Neural cell (in vitro differentiated cells): ENCODE measurements around the gene MTFR2.

Experiments used
- CTCF ChIP-seq: fragments of 450-650 bp; IDR thresholded peaks from 2 replicates; pipeline ENCODE4 v1.5.1; 2014; ENCODE audit warnings: antibody characterized with exemption, mild to moderate bottlenecking, moderate library complexity; ENCODE audit not compliant: poor library complexity, severe bottlenecking
- MXI1 ChIP-seq: fragments of 450-650 bp; conservative IDR thresholded peaks from 2 replicates; pipeline ENCODE4 v1.6.1; 2014; ENCODE audit warnings: antibody characterized with exemption, mild to moderate bottlenecking; ENCODE audit not compliant: poor library complexity, severe bottlenecking
- POLR2AphosphoS5 ChIP-seq: IDR thresholded peaks from 2 replicates; pipeline ENCODE4 v1.6.1; 2012
- SMC3 ChIP-seq: fragments of 450-650 bp; conservative IDR thresholded peaks from 2 replicates; pipeline ENCODE4 v1.6.1; 2014; ENCODE audit warnings: antibody characterized with exemption, mild to moderate bottlenecking, moderate library complexity; ENCODE audit not compliant: poor library complexity
- TF ChIP-seq, protein P1 (sequence below): IDR thresholded peaks from 2 replicates; pipeline ENCODE4 v1.6.1; 2012; ENCODE audit warnings: borderline replicate concordance

- TF ChIP-seq MXI1 = no peak
- TF ChIP-seq, protein P1, sequence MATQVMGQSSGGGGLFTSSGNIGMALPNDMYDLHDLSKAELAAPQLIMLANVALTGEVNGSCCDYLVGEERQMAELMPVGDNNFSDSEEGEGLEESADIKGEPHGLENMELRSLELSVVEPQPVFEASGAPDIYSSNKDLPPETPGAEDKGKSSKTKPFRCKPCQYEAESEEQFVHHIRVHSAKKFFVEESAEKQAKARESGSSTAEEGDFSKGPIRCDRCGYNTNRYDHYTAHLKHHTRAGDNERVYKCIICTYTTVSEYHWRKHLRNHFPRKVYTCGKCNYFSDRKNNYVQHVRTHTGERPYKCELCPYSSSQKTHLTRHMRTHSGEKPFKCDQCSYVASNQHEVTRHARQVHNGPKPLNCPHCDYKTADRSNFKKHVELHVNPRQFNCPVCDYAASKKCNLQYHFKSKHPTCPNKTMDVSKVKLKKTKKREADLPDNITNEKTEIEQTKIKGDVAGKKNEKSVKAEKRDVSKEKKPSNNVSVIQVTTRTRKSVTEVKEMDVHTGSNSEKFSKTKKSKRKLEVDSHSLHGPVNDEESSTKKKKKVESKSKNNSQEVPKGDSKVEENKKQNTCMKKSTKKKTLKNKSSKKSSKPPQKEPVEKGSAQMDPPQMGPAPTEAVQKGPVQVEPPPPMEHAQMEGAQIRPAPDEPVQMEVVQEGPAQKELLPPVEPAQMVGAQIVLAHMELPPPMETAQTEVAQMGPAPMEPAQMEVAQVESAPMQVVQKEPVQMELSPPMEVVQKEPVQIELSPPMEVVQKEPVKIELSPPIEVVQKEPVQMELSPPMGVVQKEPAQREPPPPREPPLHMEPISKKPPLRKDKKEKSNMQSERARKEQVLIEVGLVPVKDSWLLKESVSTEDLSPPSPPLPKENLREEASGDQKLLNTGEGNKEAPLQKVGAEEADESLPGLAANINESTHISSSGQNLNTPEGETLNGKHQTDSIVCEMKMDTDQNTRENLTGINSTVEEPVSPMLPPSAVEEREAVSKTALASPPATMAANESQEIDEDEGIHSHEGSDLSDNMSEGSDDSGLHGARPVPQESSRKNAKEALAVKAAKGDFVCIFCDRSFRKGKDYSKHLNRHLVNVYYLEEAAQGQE = no peak
- TF ChIP-seq POLR2AphosphoS5 = no peak
- TF ChIP-seq CTCF = no peak
- no peak for TF ChIP-seq SMC3
Measured at GRCh38 chr6:136251394-136251793, 1.3 kb upstream of the MTFR2 start.
